ENCODE data around the gene LCE2D.
"Not testable (repeated sequence)": the region's sequence is repeated elsewhere in the genome, so short reads cannot be mapped to it uniquely, and the experiment has no call there.

LCE2D gene

DNA sequence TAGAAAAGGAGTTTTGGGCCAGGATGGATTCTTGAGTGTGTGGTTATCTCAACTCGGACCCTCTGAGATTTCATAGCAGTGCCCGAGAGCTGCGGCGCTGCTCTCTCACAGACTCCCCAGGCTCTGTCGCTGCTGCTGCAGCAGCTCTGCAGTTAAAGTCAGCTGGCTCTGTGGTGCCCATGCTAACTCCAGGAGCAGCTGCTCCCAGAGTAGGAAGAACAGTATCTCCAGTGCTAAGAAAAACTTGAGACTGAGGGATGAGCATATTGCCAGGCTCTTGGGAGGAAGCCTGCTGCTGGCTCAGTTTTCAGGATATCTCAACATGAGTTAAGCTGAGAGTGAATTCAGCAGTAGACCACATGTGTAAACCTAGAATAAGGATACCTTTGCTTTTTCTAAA is 4.5 kb downstream of the LCE2D start:
- TF ChIP-seq ZC3H10 (CRISPR knock-in tag; IDR thresholded peaks at IDR 0.05), result no peak
- TF ChIP-seq ARNTL (CRISPR knock-in tag; IDR thresholded peaks at IDR 0.05; ENCODE audit: borderline replicate concordance, low read depth), result no peak
- no peak for TF ChIP-seq ZFP30 (CRISPR knock-in tag; IDR thresholded peaks at IDR 0.05)
- TF ChIP-seq, protein P1, sequence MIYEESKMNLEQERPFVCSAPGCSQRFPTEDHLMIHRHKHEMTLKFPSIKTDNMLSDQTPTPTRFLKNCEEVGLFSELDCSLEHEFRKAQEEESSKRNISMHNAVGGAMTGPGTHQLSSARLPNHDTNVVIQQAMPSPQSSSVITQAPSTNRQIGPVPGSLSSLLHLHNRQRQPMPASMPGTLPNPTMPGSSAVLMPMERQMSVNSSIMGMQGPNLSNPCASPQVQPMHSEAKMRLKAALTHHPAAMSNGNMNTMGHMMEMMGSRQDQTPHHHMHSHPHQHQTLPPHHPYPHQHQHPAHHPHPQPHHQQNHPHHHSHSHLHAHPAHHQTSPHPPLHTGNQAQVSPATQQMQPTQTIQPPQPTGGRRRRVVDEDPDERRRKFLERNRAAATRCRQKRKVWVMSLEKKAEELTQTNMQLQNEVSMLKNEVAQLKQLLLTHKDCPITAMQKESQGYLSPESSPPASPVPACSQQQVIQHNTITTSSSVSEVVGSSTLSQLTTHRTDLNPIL (CRISPR knock-in tag; IDR thresholded peaks at IDR 0.05; ENCODE audit: low read depth), result no peak
- no peak for TF ChIP-seq CSDC2 (CRISPR knock-in tag; IDR thresholded peaks at IDR 0.05)
- TF ChIP-seq ZNF565 (CRISPR knock-in tag; conservative IDR thresholded peaks at IDR 0.05; ENCODE audit: low read depth), result no peak
- no peak for TF ChIP-seq BACH2 (CRISPR knock-in tag; IDR thresholded peaks at IDR 0.05; ENCODE audit: borderline replicate concordance)
- TF ChIP-seq, protein P2, sequence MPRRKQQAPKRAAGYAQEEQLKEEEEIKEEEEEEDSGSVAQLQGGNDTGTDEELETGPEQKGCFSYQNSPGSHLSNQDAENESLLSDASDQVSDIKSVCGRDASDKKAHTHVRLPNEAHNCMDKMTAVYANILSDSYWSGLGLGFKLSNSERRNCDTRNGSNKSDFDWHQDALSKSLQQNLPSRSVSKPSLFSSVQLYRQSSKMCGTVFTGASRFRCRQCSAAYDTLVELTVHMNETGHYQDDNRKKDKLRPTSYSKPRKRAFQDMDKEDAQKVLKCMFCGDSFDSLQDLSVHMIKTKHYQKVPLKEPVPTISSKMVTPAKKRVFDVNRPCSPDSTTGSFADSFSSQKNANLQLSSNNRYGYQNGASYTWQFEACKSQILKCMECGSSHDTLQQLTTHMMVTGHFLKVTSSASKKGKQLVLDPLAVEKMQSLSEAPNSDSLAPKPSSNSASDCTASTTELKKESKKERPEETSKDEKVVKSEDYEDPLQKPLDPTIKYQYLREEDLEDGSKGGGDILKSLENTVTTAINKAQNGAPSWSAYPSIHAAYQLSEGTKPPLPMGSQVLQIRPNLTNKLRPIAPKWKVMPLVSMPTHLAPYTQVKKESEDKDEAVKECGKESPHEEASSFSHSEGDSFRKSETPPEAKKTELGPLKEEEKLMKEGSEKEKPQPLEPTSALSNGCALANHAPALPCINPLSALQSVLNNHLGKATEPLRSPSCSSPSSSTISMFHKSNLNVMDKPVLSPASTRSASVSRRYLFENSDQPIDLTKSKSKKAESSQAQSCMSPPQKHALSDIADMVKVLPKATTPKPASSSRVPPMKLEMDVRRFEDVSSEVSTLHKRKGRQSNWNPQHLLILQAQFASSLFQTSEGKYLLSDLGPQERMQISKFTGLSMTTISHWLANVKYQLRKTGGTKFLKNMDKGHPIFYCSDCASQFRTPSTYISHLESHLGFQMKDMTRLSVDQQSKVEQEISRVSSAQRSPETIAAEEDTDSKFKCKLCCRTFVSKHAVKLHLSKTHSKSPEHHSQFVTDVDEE (CRISPR knock-in tag; IDR thresholded peaks at IDR 0.05), result no peak
- no peak for TF ChIP-seq RARB (CRISPR knock-in tag; IDR thresholded peaks at IDR 0.05)
- TF ChIP-seq ESRRG (CRISPR knock-in tag; IDR thresholded peaks at IDR 0.05), result no peak
- no peak for TF ChIP-seq GLIS3 (CRISPR knock-in tag; IDR thresholded peaks at IDR 0.05)
- TF ChIP-seq ISL1 (CRISPR knock-in tag; IDR thresholded peaks at IDR 0.05), result no peak
- TF ChIP-seq ZNF70 (CRISPR knock-in tag; IDR thresholded peaks at IDR 0.05), result no peak
- TF ChIP-seq PPARA (CRISPR knock-in tag; IDR thresholded peaks at IDR 0.05; ENCODE audit: borderline replicate concordance), result no peak
- TF ChIP-seq, protein P3, sequence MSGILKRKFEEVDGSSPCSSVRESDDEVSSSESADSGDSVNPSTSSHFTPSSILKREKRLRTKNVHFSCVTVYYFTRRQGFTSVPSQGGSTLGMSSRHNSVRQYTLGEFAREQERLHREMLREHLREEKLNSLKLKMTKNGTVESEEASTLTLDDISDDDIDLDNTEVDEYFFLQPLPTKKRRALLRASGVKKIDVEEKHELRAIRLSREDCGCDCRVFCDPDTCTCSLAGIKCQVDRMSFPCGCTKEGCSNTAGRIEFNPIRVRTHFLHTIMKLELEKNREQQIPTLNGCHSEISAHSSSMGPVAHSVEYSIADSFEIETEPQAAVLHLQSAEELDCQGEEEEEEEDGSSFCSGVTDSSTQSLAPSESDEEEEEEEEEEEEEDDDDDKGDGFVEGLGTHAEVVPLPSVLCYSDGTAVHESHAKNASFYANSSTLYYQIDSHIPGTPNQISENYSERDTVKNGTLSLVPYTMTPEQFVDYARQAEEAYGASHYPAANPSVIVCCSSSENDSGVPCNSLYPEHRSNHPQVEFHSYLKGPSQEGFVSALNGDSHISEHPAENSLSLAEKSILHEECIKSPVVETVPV (CRISPR knock-in tag; IDR thresholded peaks at IDR 0.05), result no peak
- no peak for TF ChIP-seq TCF4 (CRISPR knock-in tag; IDR thresholded peaks at IDR 0.05; ENCODE audit: borderline replicate concordance)
- TF ChIP-seq ZFP3 (CRISPR knock-in tag; IDR thresholded peaks at IDR 0.05), result no peak
- TF ChIP-seq SNAI2 (CRISPR knock-in tag; IDR thresholded peaks at IDR 0.05), result no peak
- no peak for ATAC-seq

DNA sequence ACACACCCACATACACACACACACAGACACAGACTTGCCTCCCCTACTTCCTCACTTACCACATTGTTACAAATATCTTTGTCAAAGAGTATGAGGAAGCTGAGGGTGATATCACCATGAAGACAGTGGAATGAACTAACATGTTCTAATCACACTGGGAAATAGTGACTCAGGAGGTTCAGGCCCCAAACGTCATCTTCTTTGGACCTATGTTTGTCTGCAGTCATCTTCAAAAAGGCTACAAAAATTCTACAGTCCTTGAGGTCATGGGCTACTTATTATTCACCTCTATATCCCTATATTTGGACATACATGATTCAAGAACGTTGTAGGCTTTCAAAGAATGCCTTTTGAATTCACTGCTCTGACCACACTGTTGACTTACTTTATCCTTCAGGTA is 9.8 kb downstream of the LCE2D start:
- TF ChIP-seq, protein P3 (CRISPR knock-in tag; IDR thresholded peaks at IDR 0.05), result no peak
- no peak for TF ChIP-seq ARNTL (CRISPR knock-in tag; IDR thresholded peaks at IDR 0.05; ENCODE audit: borderline replicate concordance, low read depth)
- no peak for TF ChIP-seq OSR1 (CRISPR knock-in tag; IDR thresholded peaks at IDR 0.05)
- no peak for TF ChIP-seq ZNF565 (CRISPR knock-in tag; conservative IDR thresholded peaks at IDR 0.05; ENCODE audit: low read depth)
- no peak for TF ChIP-seq ZFP3 (CRISPR knock-in tag; IDR thresholded peaks at IDR 0.05)
- TF ChIP-seq TCF4 (CRISPR knock-in tag; IDR thresholded peaks at IDR 0.05; ENCODE audit: borderline replicate concordance), result no peak
- no peak for ATAC-seq

DNA sequence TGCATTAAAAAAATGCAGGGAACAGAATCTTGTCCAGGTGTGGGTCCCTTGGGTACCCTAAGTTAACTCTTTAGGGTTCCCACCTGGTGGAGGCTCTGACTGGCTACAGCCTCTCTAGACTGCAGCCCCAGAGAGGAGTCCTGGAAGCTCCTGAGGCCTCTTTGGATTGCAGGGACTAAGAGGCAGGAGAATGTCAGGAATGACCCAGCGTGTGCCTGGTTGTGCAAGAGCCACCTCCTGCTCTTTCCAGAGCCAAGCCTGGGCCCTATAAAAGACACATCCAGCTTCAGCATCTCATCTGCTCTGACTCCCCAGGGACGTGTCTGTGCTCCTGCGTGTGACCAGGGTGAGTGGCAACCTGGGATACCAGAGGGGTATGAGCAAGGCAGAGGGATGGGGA is 11.8 kb downstream of the LCE2D start, which contains the start of gene LCE2C:
TSS of gene LCE2C (plus strand) at position 297 of the 400 bp plus-strand sequence. CDS start 737 bp downstream, outside the sequence.
- ATAC-seq, result not testable (repeated sequence)

DNA sequence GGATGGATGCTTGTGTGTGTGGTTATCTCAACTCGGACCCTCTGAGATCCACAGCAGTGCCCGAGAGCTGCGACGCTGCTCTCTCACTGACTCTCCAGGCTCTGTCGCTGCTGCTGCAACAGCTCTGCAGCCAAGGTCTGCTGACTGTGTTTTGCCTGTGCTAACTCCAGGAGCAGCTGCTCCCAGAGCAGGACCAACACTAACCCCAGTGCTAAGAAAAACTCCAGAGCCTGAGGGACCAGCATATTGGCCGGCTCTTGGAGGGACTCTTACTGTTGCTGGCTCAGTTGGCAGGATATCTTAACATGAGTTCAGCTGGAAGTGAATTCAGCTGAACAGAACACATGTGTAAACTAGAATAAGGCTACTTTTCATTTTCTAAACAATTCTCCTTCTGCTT is 16.3 kb downstream of the LCE2D start:
- TF ChIP-seq, protein P4, sequence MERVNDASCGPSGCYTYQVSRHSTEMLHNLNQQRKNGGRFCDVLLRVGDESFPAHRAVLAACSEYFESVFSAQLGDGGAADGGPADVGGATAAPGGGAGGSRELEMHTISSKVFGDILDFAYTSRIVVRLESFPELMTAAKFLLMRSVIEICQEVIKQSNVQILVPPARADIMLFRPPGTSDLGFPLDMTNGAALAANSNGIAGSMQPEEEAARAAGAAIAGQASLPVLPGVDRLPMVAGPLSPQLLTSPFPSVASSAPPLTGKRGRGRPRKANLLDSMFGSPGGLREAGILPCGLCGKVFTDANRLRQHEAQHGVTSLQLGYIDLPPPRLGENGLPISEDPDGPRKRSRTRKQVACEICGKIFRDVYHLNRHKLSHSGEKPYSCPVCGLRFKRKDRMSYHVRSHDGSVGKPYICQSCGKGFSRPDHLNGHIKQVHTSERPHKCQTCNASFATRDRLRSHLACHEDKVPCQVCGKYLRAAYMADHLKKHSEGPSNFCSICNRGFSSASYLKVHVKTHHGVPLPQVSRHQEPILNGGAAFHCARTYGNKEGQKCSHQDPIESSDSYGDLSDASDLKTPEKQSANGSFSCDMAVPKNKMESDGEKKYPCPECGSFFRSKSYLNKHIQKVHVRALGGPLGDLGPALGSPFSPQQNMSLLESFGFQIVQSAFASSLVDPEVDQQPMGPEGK (CRISPR knock-in tag; IDR thresholded peaks at IDR 0.05; ENCODE audit: borderline replicate concordance), result no peak
- no peak for TF ChIP-seq SNAI2 (CRISPR knock-in tag; IDR thresholded peaks at IDR 0.05)
- TF ChIP-seq ZFP30 (CRISPR knock-in tag; IDR thresholded peaks at IDR 0.05), result no peak
- TF ChIP-seq, protein P5, sequence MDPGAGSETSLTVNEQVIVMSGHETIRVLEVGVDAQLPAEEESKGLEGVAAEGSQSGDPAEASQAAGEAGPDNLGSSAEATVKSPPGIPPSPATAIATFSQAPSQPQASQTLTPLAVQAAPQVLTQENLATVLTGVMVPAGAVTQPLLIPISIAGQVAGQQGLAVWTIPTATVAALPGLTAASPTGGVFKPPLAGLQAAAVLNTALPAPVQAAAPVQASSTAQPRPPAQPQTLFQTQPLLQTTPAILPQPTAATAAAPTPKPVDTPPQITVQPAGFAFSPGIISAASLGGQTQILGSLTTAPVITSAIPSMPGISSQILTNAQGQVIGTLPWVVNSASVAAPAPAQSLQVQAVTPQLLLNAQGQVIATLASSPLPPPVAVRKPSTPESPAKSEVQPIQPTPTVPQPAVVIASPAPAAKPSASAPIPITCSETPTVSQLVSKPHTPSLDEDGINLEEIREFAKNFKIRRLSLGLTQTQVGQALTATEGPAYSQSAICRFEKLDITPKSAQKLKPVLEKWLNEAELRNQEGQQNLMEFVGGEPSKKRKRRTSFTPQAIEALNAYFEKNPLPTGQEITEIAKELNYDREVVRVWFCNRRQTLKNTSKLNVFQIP (CRISPR knock-in tag; IDR thresholded peaks at IDR 0.05; ENCODE audit: borderline replicate concordance, low read depth), result no peak
- no peak for TF ChIP-seq ZFP3 (CRISPR knock-in tag; IDR thresholded peaks at IDR 0.05)
- TF ChIP-seq ZC3H10 (CRISPR knock-in tag; IDR thresholded peaks at IDR 0.05), result no peak
- TF ChIP-seq, protein P3 (CRISPR knock-in tag; IDR thresholded peaks at IDR 0.05), result no peak
- no peak for TF ChIP-seq RARB (CRISPR knock-in tag; IDR thresholded peaks at IDR 0.05)
- TF ChIP-seq ARNTL (CRISPR knock-in tag; IDR thresholded peaks at IDR 0.05; ENCODE audit: borderline replicate concordance, low read depth), result no peak
- TF ChIP-seq TCF4 (CRISPR knock-in tag; IDR thresholded peaks at IDR 0.05; ENCODE audit: borderline replicate concordance), result no peak
- TF ChIP-seq, protein P1 (CRISPR knock-in tag; IDR thresholded peaks at IDR 0.05; ENCODE audit: low read depth), result no peak
- no peak for TF ChIP-seq ZNF70 (CRISPR knock-in tag; IDR thresholded peaks at IDR 0.05)
- no peak for TF ChIP-seq ZNF565 (CRISPR knock-in tag; conservative IDR thresholded peaks at IDR 0.05; ENCODE audit: low read depth)
- no peak for TF ChIP-seq BACH2 (CRISPR knock-in tag; IDR thresholded peaks at IDR 0.05; ENCODE audit: borderline replicate concordance)
- no peak for ATAC-seq
